ENCODE results near the gene CDK6. TPM values are rescaled to one million over a fixed set of nuclear protein-coding genes. Genes with fewer than 3 reads are reported as not detected.

CDK6 gene
- total and polyA plus RNA-seq, 4 donors, result 3.3 to 35.0 (median 12.0) TPM

DNA sequence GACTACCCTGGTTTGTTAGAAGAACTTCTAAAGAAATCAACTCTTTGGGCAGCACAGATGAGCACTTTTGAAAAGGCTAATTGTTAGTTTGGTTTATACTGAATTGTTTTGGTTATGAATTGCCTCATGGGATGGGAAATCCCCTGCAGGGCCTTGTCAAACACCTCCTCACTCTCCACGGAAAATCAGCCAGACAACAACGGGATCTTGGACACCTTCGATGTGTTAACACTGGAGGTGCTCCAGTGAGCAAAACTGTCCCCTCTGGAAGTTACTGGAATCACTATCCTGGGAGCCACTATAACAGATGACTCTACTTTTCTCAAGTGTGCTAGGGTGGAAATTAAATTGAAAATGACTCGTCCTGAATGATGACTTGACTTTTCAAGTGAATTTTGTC lies 38.7 kb downstream of the CDK6 start:
- TF ChIP-seq, protein P1, sequence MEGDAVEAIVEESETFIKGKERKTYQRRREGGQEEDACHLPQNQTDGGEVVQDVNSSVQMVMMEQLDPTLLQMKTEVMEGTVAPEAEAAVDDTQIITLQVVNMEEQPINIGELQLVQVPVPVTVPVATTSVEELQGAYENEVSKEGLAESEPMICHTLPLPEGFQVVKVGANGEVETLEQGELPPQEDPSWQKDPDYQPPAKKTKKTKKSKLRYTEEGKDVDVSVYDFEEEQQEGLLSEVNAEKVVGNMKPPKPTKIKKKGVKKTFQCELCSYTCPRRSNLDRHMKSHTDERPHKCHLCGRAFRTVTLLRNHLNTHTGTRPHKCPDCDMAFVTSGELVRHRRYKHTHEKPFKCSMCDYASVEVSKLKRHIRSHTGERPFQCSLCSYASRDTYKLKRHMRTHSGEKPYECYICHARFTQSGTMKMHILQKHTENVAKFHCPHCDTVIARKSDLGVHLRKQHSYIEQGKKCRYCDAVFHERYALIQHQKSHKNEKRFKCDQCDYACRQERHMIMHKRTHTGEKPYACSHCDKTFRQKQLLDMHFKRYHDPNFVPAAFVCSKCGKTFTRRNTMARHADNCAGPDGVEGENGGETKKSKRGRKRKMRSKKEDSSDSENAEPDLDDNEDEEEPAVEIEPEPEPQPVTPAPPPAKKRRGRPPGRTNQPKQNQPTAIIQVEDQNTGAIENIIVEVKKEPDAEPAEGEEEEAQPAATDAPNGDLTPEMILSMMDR (IDR thresholded peaks at IDR 0.05; ENCODE audit: low read depth, low read length, missing input control), result no peak
- TF ChIP-seq ZBTB33 (IDR thresholded peaks at IDR 0.05), result no peak
- TF ChIP-seq HNF4A (conservative IDR thresholded peaks at IDR 0.05), result no peak
- no peak for TF ChIP-seq EGR1 (IDR thresholded peaks at IDR 0.05; ENCODE audit: low read depth in 2 of 2)
- no peak for TF ChIP-seq SP1 (IDR thresholded peaks at IDR 0.05)
- no peak for TF ChIP-seq NR2F2 (IDR thresholded peaks at IDR 0.05)
- no peak for TF ChIP-seq JUND (IDR thresholded peaks at IDR 0.05)
- TF ChIP-seq, protein P2, sequence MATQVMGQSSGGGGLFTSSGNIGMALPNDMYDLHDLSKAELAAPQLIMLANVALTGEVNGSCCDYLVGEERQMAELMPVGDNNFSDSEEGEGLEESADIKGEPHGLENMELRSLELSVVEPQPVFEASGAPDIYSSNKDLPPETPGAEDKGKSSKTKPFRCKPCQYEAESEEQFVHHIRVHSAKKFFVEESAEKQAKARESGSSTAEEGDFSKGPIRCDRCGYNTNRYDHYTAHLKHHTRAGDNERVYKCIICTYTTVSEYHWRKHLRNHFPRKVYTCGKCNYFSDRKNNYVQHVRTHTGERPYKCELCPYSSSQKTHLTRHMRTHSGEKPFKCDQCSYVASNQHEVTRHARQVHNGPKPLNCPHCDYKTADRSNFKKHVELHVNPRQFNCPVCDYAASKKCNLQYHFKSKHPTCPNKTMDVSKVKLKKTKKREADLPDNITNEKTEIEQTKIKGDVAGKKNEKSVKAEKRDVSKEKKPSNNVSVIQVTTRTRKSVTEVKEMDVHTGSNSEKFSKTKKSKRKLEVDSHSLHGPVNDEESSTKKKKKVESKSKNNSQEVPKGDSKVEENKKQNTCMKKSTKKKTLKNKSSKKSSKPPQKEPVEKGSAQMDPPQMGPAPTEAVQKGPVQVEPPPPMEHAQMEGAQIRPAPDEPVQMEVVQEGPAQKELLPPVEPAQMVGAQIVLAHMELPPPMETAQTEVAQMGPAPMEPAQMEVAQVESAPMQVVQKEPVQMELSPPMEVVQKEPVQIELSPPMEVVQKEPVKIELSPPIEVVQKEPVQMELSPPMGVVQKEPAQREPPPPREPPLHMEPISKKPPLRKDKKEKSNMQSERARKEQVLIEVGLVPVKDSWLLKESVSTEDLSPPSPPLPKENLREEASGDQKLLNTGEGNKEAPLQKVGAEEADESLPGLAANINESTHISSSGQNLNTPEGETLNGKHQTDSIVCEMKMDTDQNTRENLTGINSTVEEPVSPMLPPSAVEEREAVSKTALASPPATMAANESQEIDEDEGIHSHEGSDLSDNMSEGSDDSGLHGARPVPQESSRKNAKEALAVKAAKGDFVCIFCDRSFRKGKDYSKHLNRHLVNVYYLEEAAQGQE (IDR thresholded peaks at IDR 0.05), result no peak
- TF ChIP-seq RAD21 (IDR thresholded peaks at IDR 0.05), result no peak
- no peak for TF ChIP-seq ATF3 (IDR thresholded peaks at IDR 0.05)
- no peak for TF ChIP-seq FOXA2 (IDR thresholded peaks at IDR 0.05)
- no peak for TF ChIP-seq HNF4G (IDR thresholded peaks at IDR 0.05)
- no peak for TF ChIP-seq YY1 (IDR thresholded peaks at IDR 0.05)
- no peak for TF ChIP-seq FOXA1 (IDR thresholded peaks at IDR 0.05)
- Histone ChIP-seq H3K4me3 (ENCODE audit: low read depth in 1 of 3, low read length in 3 of 3) (no peak overlapping the region), H3K27ac (ENCODE audit: low read depth in 1 of 2, low read length in 2 of 2) (no peak overlapping the region)

DNA sequence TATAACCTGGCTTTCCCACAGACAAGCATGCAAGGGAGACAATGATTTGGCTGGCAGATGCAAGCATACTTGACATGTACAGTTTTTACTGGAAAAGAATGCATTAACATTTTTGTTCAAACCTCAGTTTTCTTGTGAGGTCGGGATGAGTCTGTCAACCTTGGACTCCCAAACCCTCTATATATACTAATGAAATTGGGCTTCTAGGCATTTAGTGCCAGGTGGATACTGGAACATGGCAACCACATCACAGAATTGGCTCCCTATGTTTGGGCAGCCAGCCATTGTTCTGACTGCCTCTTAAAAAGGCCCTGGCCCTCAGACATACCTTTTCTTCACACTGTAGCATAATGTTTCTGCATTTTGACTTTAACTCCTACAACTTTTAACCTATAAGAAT lies 39.1 kb downstream of the CDK6 start:
- no peaks in the 10 kb centered on the region for H3K9me3 ChIP-seq (ENCODE audit: control insufficient read depth in 4 of 4, low read length in 3 of 4)
- H3K36me3 ChIP-seq (ENCODE audit: control insufficient read depth in 4 of 4, insufficient read depth in 3 of 4, low read depth in 1 of 4, low read length in 3 of 4), result no peaks in the 10 kb centered on the region
- no peak overlapping the region for H3K27ac ChIP-seq (ENCODE audit: low read depth in 1 of 2, low read length in 2 of 2)
- no peaks in the 10 kb centered on the region for H3K27me3 ChIP-seq (ENCODE audit: control insufficient read depth in 4 of 4, insufficient read depth in 4 of 4, low read length in 3 of 4)
- peaks cover 0 to 4% (median 1%) of the 10 kb centered on the region in 4 donors for H3K4me1 ChIP-seq (ENCODE audit: control insufficient read depth in 4 of 4, insufficient read depth in 4 of 4, low read length in 3 of 4)
- no peak overlapping the region for H3K9ac ChIP-seq (ENCODE audit: low read depth in 1 of 2, low read length in 2 of 2)
- no peak for DNase-seq (ENCODE audit: low spot score)
- no peak overlapping the region for H3K4me3 ChIP-seq (ENCODE audit: low read depth in 1 of 3, low read length in 3 of 3)
- 95% methylated on average over 1 of the region's 1 CpG for WGBS
- TF ChIP-seq FOXA1 (IDR thresholded peaks at IDR 0.05) (no peak), SP1 (IDR thresholded peaks at IDR 0.05) (no peak), HNF4A (conservative IDR thresholded peaks at IDR 0.05) (no peak), FOXA2 (IDR thresholded peaks at IDR 0.05) (no peak), GABPA (IDR thresholded peaks at IDR 0.05 in 1 of 2, conservative IDR thresholded peaks at IDR 0.05 in 1 of 2) (no peak), NR2F2 (IDR thresholded peaks at IDR 0.05) (no peak), ZBTB33 (IDR thresholded peaks at IDR 0.05) (no peak), EGR1 (IDR thresholded peaks at IDR 0.05; ENCODE audit: low read depth in 2 of 2) (no peak), RXRA (IDR thresholded peaks at IDR 0.05) (no peak), TAF1 (conservative IDR thresholded peaks at IDR 0.05) (no peak), RAD21 (IDR thresholded peaks at IDR 0.05) (no peak), ATF3 (IDR thresholded peaks at IDR 0.05) (no peak), YY1 (IDR thresholded peaks at IDR 0.05) (no peak)
- TF ChIP-seq, protein P3, sequence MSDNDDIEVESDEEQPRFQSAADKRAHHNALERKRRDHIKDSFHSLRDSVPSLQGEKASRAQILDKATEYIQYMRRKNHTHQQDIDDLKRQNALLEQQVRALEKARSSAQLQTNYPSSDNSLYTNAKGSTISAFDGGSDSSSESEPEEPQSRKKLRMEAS (IDR thresholded peaks at IDR 0.05), result no peak
- TF ChIP-seq, protein P2 (IDR thresholded peaks at IDR 0.05), result no peak

More for the DNA sequence above, 38.7 kb downstream of the CDK6 start:
- H3K4me1 ChIP-seq (ENCODE audit: control insufficient read depth in 4 of 4, insufficient read depth in 4 of 4, low read length in 3 of 4), result peaks cover 0 to 4% (median under 1%) of the 10 kb centered on the region in 4 donors
- no peaks in the 10 kb centered on the region for H3K36me3 ChIP-seq (ENCODE audit: control insufficient read depth in 4 of 4, insufficient read depth in 3 of 4, low read depth in 1 of 4, low read length in 3 of 4)
- WGBS, result 50% methylated on average over 4 of the region's 4 CpGs
- no peak for DNase-seq (ENCODE audit: low spot score)
- no peaks in the 10 kb centered on the region for H3K9me3 ChIP-seq (ENCODE audit: control insufficient read depth in 4 of 4, low read length in 3 of 4)
- H3K9ac ChIP-seq (ENCODE audit: low read depth in 1 of 2, low read length in 2 of 2), result no peak overlapping the region
- H3K27me3 ChIP-seq (ENCODE audit: control insufficient read depth in 4 of 4, insufficient read depth in 4 of 4, low read length in 3 of 4), result no peaks in the 10 kb centered on the region

Data from liver (tissue), 9 donors.